K562 (cell line): ENCODE data around the gene AIFM1. TPM values are rescaled to one million over a fixed set of nuclear protein-coding genes. Genes with fewer than 3 reads are reported as not detected.
A peak's percentile ranks its signal among the peaks of the same experiment; 100 is the strongest.

Experiments used
- ASH1L ChIP-seq: fragments of 450-650 bp; IDR thresholded peaks from 2 replicates; pipeline ENCODE4 v1.6.1; 2018; ENCODE audit warnings: borderline replicate concordance, mild to moderate bottlenecking, low read depth; ENCODE audit not compliant: partially characterized antibody
- ATF7 ChIP-seq: fragments of 450-650 bp; IDR thresholded peaks from 2 replicates; pipeline ENCODE4 v1.7.1; 2014; ENCODE audit warnings: mild to moderate bottlenecking, moderate library complexity
- BRF1 ChIP-seq: IDR thresholded peaks from 3 replicates; pipeline ENCODE4 v1.6.1; 2011; ENCODE audit warnings: borderline replicate concordance, mild to moderate bottlenecking; ENCODE audit not compliant: insufficient read length; ENCODE audit errors: extremely low read depth
- CBX8 ChIP-seq: fragments of 200-600 bp; sonication (generic); IDR thresholded peaks from 2 replicates; pipeline ENCODE4 v1.6.1; 2012; ENCODE audit warnings: borderline replicate concordance, mixed run types, low read depth, mild to moderate bottlenecking, moderate library complexity, mixed read lengths, low read length, control low read depth, inconsistent platforms; ENCODE audit not compliant: poor library complexity, severe bottlenecking; ENCODE audit errors: extremely low read depth
- CXXC5 ChIP-seq: fragments of 250-450 bp; sonication (Bioruptor Pico); IDR thresholded peaks from 2 replicates; pipeline ENCODE4 v1.8.0; 2022; ENCODE audit warnings: inconsistent platforms, mild to moderate bottlenecking, moderate library complexity
- ELF2 ChIP-seq: fragments of 250-450 bp; sonication (Bioruptor Pico); IDR thresholded peaks from 2 replicates; pipeline ENCODE4 v1.5.0; 2021; ENCODE audit warnings: mild to moderate bottlenecking
- FOXK1 ChIP-seq: sonication (generic); formaldehyde crosslinking; IDR thresholded peaks from 2 replicates; pipeline ENCODE4 v1.8.0; 2022; ENCODE audit warnings: missing genetic modification reagents, mild to moderate bottlenecking, borderline replicate concordance
- KDM5B ChIP-seq: fragments of 200-600 bp; sonication (generic); IDR thresholded peaks from 2 replicates; pipeline ENCODE4 v1.6.1; 2012; ENCODE audit warnings: low read depth, mild to moderate bottlenecking, moderate library complexity, low read length, control low read depth, inconsistent platforms; ENCODE audit not compliant: insufficient replicate concordance
- L3MBTL2 ChIP-seq: fragments of 450-650 bp; IDR thresholded peaks from 2 replicates; pipeline ENCODE4 v1.6.1; 2016; ENCODE audit warnings: mild to moderate bottlenecking, moderate library complexity
- MTA3 ChIP-seq: fragments of 450-650 bp; formaldehyde crosslinking; IDR thresholded peaks from 2 replicates; pipeline ENCODE4 v1.6.1; 2017; ENCODE audit warnings: mild to moderate bottlenecking, borderline replicate concordance
- NEUROD1 ChIP-seq: fragments of 150-350 bp; IDR thresholded peaks from 2 replicates; pipeline ENCODE4 v1.6.1; 2014; ENCODE audit warnings: borderline replicate concordance, low read length, low read depth; ENCODE audit not compliant: partially characterized antibody
- NKRF ChIP-seq: fragments of 450-650 bp; IDR thresholded peaks from 2 replicates; pipeline ENCODE4 v1.6.1; 2016; ENCODE audit warnings: borderline replicate concordance
- POLR2G ChIP-seq: fragments of 200-400 bp; formaldehyde crosslinking; IDR thresholded peaks from 2 replicates; pipeline ENCODE4 v1.6.1; 2017; ENCODE audit warnings: low read depth, mild to moderate bottlenecking, antibody characterized with exemption, low read length, moderate library complexity
- SAFB ChIP-seq: fragments of 200-400 bp; formaldehyde crosslinking; IDR thresholded peaks from 2 replicates; pipeline ENCODE4 v1.6.1; 2017; ENCODE audit warnings: low read depth, low read length, borderline replicate concordance
- TOE1 ChIP-seq, 2 experiments: fragments of 450-650 bp in 1 of 2; sonication (generic) in 1 of 2; formaldehyde crosslinking in 1 of 2; IDR thresholded peaks; 2 replicates each; pipeline versions ENCODE4 v1.7.1 to v1.8.0; 2016 to 2022; ENCODE audit warnings: borderline replicate concordance in 2 of 2, mild to moderate bottlenecking in 2 of 2, antibody characterized with exemption in 1 of 2, inconsistent platforms in 1 of 2, low read depth in 1 of 2, missing genetic modification reagents in 1 of 2, moderate library complexity in 1 of 2
- VEZF1 ChIP-seq: fragments of 200-800 bp; sonication (Bioruptor generic); IDR thresholded peaks from 2 replicates; pipeline ENCODE4 v1.6.1; 2017; ENCODE audit warnings: missing genetic modification characterization, missing compliant biosample characterization
- ZBTB7A ChIP-seq: IDR thresholded peaks from 2 replicates; pipeline ENCODE4 v1.6.1; 2011; ENCODE audit warnings: low read depth, mild to moderate bottlenecking, low read length, moderate library complexity, borderline replicate concordance; ENCODE audit not compliant: control insufficient read depth
- ZNF395 ChIP-seq: fragments of 200-800 bp; sonication (Bioruptor generic); IDR thresholded peaks from 2 replicates; pipeline ENCODE4 v1.6.1; 2017; ENCODE audit warnings: missing genetic modification characterization, missing compliant biosample characterization
- ZNF551 ChIP-seq: fragments of 250-450 bp; sonication (Bioruptor Pico); IDR thresholded peaks from 2 replicates; pipeline ENCODE4 v1.5.0; 2021; ENCODE audit warnings: mild to moderate bottlenecking, moderate library complexity
- polyA plus RNA-seq, 8 experiments: library from polyadenylated mRNA; depleted of rRNA in 4 of 8; stranded (reverse) in 5 of 8; unstranded in 3 of 8; fragments of >200 nt; fragmentation: Nextera tagmentation in 2 of 8; fragmentation: Illumina TruSeq in 1 of 8; extraction: Ambion mirVana in 2 of 8; extraction: Trizol in 1 of 8; gene quantifications; 2 replicates each; pipeline versions ENCODE4 v1.2.1 to v1.2.3, GENCODE V29; 2011 to 2014; ENCODE audit warnings: inconsistent platforms in 1 of 8, missing spikeins in 1 of 8
- total RNA-seq, 7 experiments: library from RNA; depleted of rRNA in 6 of 7; stranded (reverse); fragments of >200 nt in 6 of 7; fragmentation: Illumina TruSeq in 2 of 7; extraction: Trizol in 2 of 7; gene quantifications; 2 replicates each; pipeline versions ENCODE4 v1.2.1 to v1.2.3, GENCODE V29; 2011 to 2021; ENCODE audit warnings: low replicate concordance in 1 of 7

Gene AIFM1
- total and polyA plus RNA-seq, 9 of the 15 experiments (the other 6 are each of a cell fraction or from before 2014, with no cell fraction given), result 51.0 to 117 (median 91.2) TPM

- TF ChIP-seq CBX8 (no peak), MTA3 (no peak), VEZF1 (0 out of 2 replicates have a peak, but pooled peaks have one; percentile 11), CXXC5 (CRISPR knock-in tag) (0 out of 2 replicates have a peak, but pooled peaks have one; percentile 23), BRF1 (no peak), TOE1 (IDR thresholded peaks at IDR 0.05; ENCODE audit: borderline replicate concordance) (0 out of 2 replicates have a peak, but pooled peaks have one; percentile 40), TOE1 (CRISPR knock-in tag; IDR thresholded peaks at IDR 0.05; ENCODE audit: borderline replicate concordance, low read depth) (no peak), NEUROD1 (no peak), ELF2 (CRISPR knock-in tag) (0 out of 2 replicates have a peak, but pooled peaks have one; percentile 21), FOXK1 (CRISPR knock-in tag) (no peak), ATF7 (0 out of 2 replicates have a peak, but pooled peaks have one; percentile 10), POLR2G (peak; percentile 74), ASH1L (no peak), ZNF551 (CRISPR knock-in tag) (no peak), KDM5B (peak; percentile 23), ZBTB7A (peak; percentile 53), SAFB (peak; percentile 29; the same call in 1 of the 2 replicates), L3MBTL2 (peak; percentile 30; the same call in 1 of the 2 replicates), NKRF (no peak), ZNF395 (CRISPR knock-in tag) (no peak)
Measured at GRCh38 chrX:130109429-130110378, 55.9 kb downstream of the AIFM1 start (continued).
